ENCODE data around the gene ERMARD.

DNA sequence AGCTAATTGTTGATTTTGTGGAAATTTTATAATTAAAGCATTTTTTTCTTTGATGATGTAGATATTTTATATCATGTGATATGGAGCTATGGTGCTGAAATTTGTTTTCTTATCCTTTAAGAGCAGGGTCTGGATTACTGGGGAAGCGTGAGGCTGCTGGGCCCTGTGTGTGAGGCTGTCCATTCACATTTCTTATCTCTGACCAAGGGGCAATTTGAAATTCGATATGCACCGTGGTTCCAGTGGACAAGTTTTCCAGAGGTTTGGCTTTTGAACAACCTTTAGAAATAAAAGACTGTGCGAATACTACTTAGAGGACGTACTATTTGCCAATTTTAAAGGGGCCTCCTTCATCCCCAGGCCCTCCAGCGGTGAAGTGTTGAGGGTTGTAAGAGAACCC is 3.7 kb downstream of the ERMARD start:
- TF ChIP-seq, protein P1, sequence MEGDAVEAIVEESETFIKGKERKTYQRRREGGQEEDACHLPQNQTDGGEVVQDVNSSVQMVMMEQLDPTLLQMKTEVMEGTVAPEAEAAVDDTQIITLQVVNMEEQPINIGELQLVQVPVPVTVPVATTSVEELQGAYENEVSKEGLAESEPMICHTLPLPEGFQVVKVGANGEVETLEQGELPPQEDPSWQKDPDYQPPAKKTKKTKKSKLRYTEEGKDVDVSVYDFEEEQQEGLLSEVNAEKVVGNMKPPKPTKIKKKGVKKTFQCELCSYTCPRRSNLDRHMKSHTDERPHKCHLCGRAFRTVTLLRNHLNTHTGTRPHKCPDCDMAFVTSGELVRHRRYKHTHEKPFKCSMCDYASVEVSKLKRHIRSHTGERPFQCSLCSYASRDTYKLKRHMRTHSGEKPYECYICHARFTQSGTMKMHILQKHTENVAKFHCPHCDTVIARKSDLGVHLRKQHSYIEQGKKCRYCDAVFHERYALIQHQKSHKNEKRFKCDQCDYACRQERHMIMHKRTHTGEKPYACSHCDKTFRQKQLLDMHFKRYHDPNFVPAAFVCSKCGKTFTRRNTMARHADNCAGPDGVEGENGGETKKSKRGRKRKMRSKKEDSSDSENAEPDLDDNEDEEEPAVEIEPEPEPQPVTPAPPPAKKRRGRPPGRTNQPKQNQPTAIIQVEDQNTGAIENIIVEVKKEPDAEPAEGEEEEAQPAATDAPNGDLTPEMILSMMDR (conservative IDR thresholded peaks at IDR 0.05; ENCODE audit: low read depth, low read length): no peak
- no peak for TF ChIP-seq EZH2 (IDR thresholded peaks at IDR 0.05; ENCODE audit: borderline replicate concordance, low read depth, low read length, poor library complexity, severe bottlenecking)
